Heart right ventricle (tissue), 16 donors: ENCODE results near the gene MGMT. TPM values are rescaled to one million over a fixed set of nuclear protein-coding genes. Genes with fewer than 3 reads are reported as not detected.

Source experiments
- ATAC-seq, 8 donors: fragments of 200-7000 bp; cut with Tn5 transposase; one replicate each; pipeline ENCODE4 v1.9.1; 2020; ENCODE audit warnings: mild to moderate bottlenecking in 8 of 8, moderate library complexity in 8 of 8, moderate number of reproducible peaks in 1 of 8
- DNase-seq, 2 donors: peaks; one replicate each; pipeline ENCODE4 v3.0.0-alpha.2; 2020
- H3K27ac ChIP-seq, 10 donors: fragments of 200-600 bp; sonication (generic) in 2 of 10; one replicate each; pipeline versions ENCODE4 v1.5.0 to v1.8.0; 2020 to 2022; ENCODE audit warnings: mild to moderate bottlenecking in 3 of 10
- H3K27me3 ChIP-seq, 7 donors: fragments of 200-600 bp; one replicate each; pipeline ENCODE4 v1.8.0; 2021 to 2022; ENCODE audit warnings: mild to moderate bottlenecking in 2 of 7
- H3K36me3 ChIP-seq, 9 donors: fragments of 200-600 bp; sonication (generic) in 1 of 9; one replicate each; pipeline versions ENCODE4 v1.5.0 to v1.8.0; 2020 to 2022; ENCODE audit warnings: mild to moderate bottlenecking in 2 of 9
- H3K4me1 ChIP-seq, 9 donors: fragments of 200-600 bp; sonication (generic) in 1 of 9; one replicate each; pipeline versions ENCODE4 v1.5.0 to v1.8.0; 2020 to 2022; ENCODE audit warnings: mild to moderate bottlenecking in 4 of 9
- H3K4me3 ChIP-seq, 10 donors: fragments of 200-600 bp; sonication (generic) in 2 of 10; one replicate each; pipeline versions ENCODE4 v1.5.0 to v1.8.0; 2020 to 2022; ENCODE audit warnings: mild to moderate bottlenecking in 7 of 10, moderate library complexity in 2 of 10
- H3K9me3 ChIP-seq, 11 donors: fragments of 200-600 bp in 10 of 11; sonication (generic) in 2 of 11; one replicate each; pipeline versions ENCODE4 v1.5.0 to v1.8.0; 2013 to 2022; ENCODE audit warnings: mild to moderate bottlenecking in 2 of 11, control low read depth in 1 of 11, moderate library complexity in 1 of 11
- CTCF ChIP-seq, 9 donors: fragments of 200-600 bp; sonication (generic) in 2 of 9; IDR thresholded peaks; one replicate each; pipeline versions ENCODE4 v1.5.0 to v1.8.0; 2021 to 2022; ENCODE audit warnings: antibody characterized with exemption in 9 of 9, mild to moderate bottlenecking in 5 of 9, moderate library complexity in 1 of 9
- WGBS, 2 donors: extraction: QIAGEN DNeasy Blood & Tissue Kit; methylation state at CpG; one replicate each; pipeline ENCODE4 v1.1.7; 2013; ENCODE audit warnings: inconsistent platforms in 1 of 2; 5-methylcytosine and 5-hydroxymethylcytosine counted together
- intact Hi-C, 10 donors: fragments of 100-400 bp; cut with DNase I; formaldehyde crosslinking; loops; one replicate each; pipeline versions ENCODE4 v1.11.1 to v1.14.2; 2022
- polyA plus RNA-seq, 2 donors: library from polyadenylated mRNA; stranded (reverse); fragments of 200-250 nt; gene quantifications; one replicate each; pipeline ENCODE4 v1.2.3, GENCODE V29; 2013
- total RNA-seq, 10 donors: library from RNA; stranded (reverse); fragmentation: NEBNext Ultra II Directional in 3 of 10; extraction: Animal tissue kit (Norgen Biotek cat#: 25700) in 3 of 10; gene quantifications; one replicate each; pipeline versions ENCODE4 v1.2.1 to v1.2.4, GENCODE V29; 2021 to 2023
- donor health status: Arrhythmogenic right ventricular cardiomyopathy.
- donor health status: ischemic (EF 13 %, LVEDD 7.1; RV severe dilation, severe dysfunction).
- donor health status: healthy with polysubstance abuse.
- donor health status: DM: no; HTN: yes; CAD: no.
- donor health status: DM: no; HTN: no; CAD: no.
- donor health status: ischemic (EF 25% LVEDD 6.9; RV normal size, moderate dysfunction).
- donor health status: ischemic (EF 25% LVEDD 5.7; RV mildly dilated, moderate dysfunction).
- donor health status: healthy.
- donor health status: DM: yes; HTN: yes; CAD: no.
- donor health status: Ischemic cardiomyopathy.
- donor health status: ischemic (EF 35%, LVEDD 5.7; RV mildly dilated, moderate dysfunction).
- donor health status: nonischemic (EF 11% LVEDD 7.7; RV severe dilation, severe dysfunction).
- donor health status: DM: yes; HTN: yes; CAD: no.
- donor health status: PGD.
- donor health status: ischemic (EF 29% LVEDD 5.4; RV normal size, mild dysfunction).
- donor health status: nonischemic (EF 23%, LVEDD 6.1; RV moderate dilation, normal function).

The MGMT gene
- total and polyA plus RNA-seq, 12 donors: 8.4 to 17.8 (median 12.9) TPM

- TF ChIP-seq CTCF (IDR thresholded peaks at IDR 0.05): no peak
- Histone ChIP-seq H3K9me3 (peaks cover 0 to 4% (median 0%) of the 10 kb centered on the region in 11 donors), H3K27ac (no peak overlapping the region), H3K27me3 (no peaks in the 10 kb centered on the region), H3K4me1 (peaks cover 0 to 18% (median 0%) of the 10 kb centered on the region in 9 donors), H3K4me3 (no peak overlapping the region), H3K36me3 (peaks cover 0 to 31% (median 4%) of the 10 kb centered on the region in 9 donors)
- intact Hi-C loops: no loop called here
- no peak for DNase-seq
- ATAC-seq: no peak
- WGBS, 2 donors: 94 to 95% methylated on average over 21 of the region's 21 CpGs
Measured at GRCh38 chr10:129759214-129760002, 292.4 kb downstream of the MGMT start.

- Histone ChIP-seq H3K27me3 (no peaks in the 10 kb centered on the region), H3K36me3 (peaks cover 0 to 31% (median 4%) of the 10 kb centered on the region in 9 donors), H3K27ac (no peak overlapping the region), H3K4me1 (peaks cover 0 to 18% (median 0%) of the 10 kb centered on the region in 9 donors), H3K4me3 (no peak overlapping the region), H3K9me3 (no peaks in the 10 kb centered on the region)
- 94% methylated on average over 11 of the region's 11 CpGs for WGBS, 2 donors
- ATAC-seq (no peak), DNase-seq (no peak)
- intact Hi-C loops: no loop called here
- no peak for TF ChIP-seq CTCF (IDR thresholded peaks at IDR 0.05)
Measured at GRCh38 chr10:129760003-129760315, 292.9 kb downstream of the MGMT start.

- Histone ChIP-seq H3K9me3 (no peaks in the 10 kb centered on the region), H3K27ac (no peak overlapping the region), H3K4me1 (peaks cover 0 to 18% (median 0%) of the 10 kb centered on the region in 9 donors), H3K4me3 (no peak overlapping the region), H3K27me3 (no peaks in the 10 kb centered on the region), H3K36me3 (peaks cover 0 to 31% (median 4%) of the 10 kb centered on the region in 9 donors)
- no peak for DNase-seq
- intact Hi-C loops: no loop called here
- WGBS, 2 donors: 97 to 98% methylated on average over 7 of the region's 7 CpGs
- ATAC-seq: no peak
- TF ChIP-seq CTCF (IDR thresholded peaks at IDR 0.05): no peak
Measured at GRCh38 chr10:129760416-129760815, 293.4 kb downstream of the MGMT start.

- Histone ChIP-seq H3K27me3 (no peaks in the 10 kb centered on the region), H3K9me3 (no peaks in the 10 kb centered on the region), H3K4me1 (peaks cover 0 to 18% (median 0%) of the 10 kb centered on the region in 9 donors), H3K4me3 (no peak overlapping the region), H3K36me3 (peaks cover 0 to 31% (median 4%) of the 10 kb centered on the region in 9 donors), H3K27ac (no peak overlapping the region)
- intact Hi-C loops: no loop called here
- DNase-seq (no peak), ATAC-seq (no peak)
- 94 to 97% methylated on average over 24 of the region's 24 CpGs for WGBS, 2 donors
- TF ChIP-seq CTCF (IDR thresholded peaks at IDR 0.05): no peak
Measured at GRCh38 chr10:129761197-129761972, 294.3 kb downstream of the MGMT start.
